Suprapubic skin (tissue), 4 donors: Measurements from ENCODE around the gene RIMBP2. TPM values are rescaled to one million over a fixed set of nuclear protein-coding genes. Genes with fewer than 3 reads are reported as not detected.

ENCODE experiments used
- DNase-seq, 2 donors: peaks; one replicate each; pipeline ENCODE4 v3.0.0-alpha.2; 2019; ENCODE audit warnings: low spot score in 2 of 2
- H3K27ac ChIP-seq: fragments of 200-600 bp; sonication (generic); one replicate; pipeline ENCODE4 v1.5.1; 2019
- H3K27me3 ChIP-seq: fragments of 200-600 bp; sonication (generic); one replicate; pipeline ENCODE4 v1.5.1; 2019
- H3K36me3 ChIP-seq: fragments of 200-600 bp; sonication (generic); one replicate; pipeline ENCODE4 v1.5.1; 2019
- H3K4me1 ChIP-seq: fragments of 200-600 bp; sonication (generic); one replicate; pipeline ENCODE4 v1.5.1; 2019
- H3K4me3 ChIP-seq: fragments of 200-600 bp; sonication (generic); one replicate; pipeline ENCODE4 v1.5.1; 2019; ENCODE audit warnings: mild to moderate bottlenecking
- H3K9me3 ChIP-seq: fragments of 200-600 bp; sonication (generic); one replicate; pipeline ENCODE4 v1.5.1; 2019
- EP300 ChIP-seq: sonication (generic); formaldehyde crosslinking; IDR thresholded peaks from one replicate; pipeline ENCODE4 v1.6.1; 2017; ENCODE audit warnings: antibody characterized with exemption
- POLR2A ChIP-seq, 2 donors: fragments of 450-650 bp; IDR thresholded peaks; one replicate each; pipeline ENCODE4 v1.6.1; 2017; ENCODE audit warnings: antibody characterized with exemption in 2 of 2, mild to moderate bottlenecking in 2 of 2, moderate library complexity in 2 of 2
- POLR2AphosphoS5 ChIP-seq, 3 donors: sonication (generic); formaldehyde crosslinking; IDR thresholded peaks; one replicate each; pipeline ENCODE4 v1.6.1; 2017; ENCODE audit warnings: antibody characterized with exemption in 3 of 3
- WGBS: methylation state at CpG from one replicate; pipeline ENCODE4 v1.1.5; 2018; 5-methylcytosine and 5-hydroxymethylcytosine counted together
- total RNA-seq, 4 donors: library from RNA; depleted of rRNA; stranded (reverse); fragments of >200 nt; gene quantifications; one replicate each; pipeline ENCODE4 v1.1.0, GENCODE V29; 2016
- TF ChIP-seq, protein P1 (sequence below), 2 donors: fragments of 200-600 bp in 1 of 2; fragments of 450-650 bp in 1 of 2; sonication (generic) in 1 of 2; IDR thresholded peaks; one replicate each; pipeline ENCODE4 v1.5.1; 2016 to 2019; ENCODE audit warnings: antibody characterized with exemption in 2 of 2, mild to moderate bottlenecking in 1 of 2, moderate library complexity in 1 of 2

The RIMBP2 gene
- total RNA-seq, 4 donors from 2014 or later: 2.1 to 21.8 (median 3.0) TPM

DNA sequence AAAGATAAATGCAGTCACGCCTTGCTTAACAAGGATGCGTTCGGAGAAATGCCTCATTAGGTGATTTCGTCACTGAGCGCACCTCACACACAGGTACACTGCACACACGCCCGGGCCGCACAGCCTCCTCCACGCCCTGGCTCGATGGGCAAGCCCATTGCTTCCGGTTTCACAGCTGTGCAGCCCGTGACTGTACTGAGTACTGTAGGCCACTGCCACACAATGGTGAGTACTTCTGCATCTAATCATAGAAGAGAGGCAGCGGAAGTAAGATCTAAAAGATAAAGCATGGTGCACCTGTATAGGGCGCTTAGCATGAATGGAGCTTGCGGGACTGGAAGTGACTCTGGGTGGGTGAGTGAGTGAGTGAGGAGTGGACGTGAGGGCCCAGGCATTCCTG is 4.3 kb downstream of the RIMBP2 start:
- WGBS: 82% methylated on average over 16 of the region's 16 CpGs
- DNase-seq: no peak
- TF ChIP-seq EP300 (no peak), POLR2AphosphoS5 (IDR thresholded peaks at IDR 0.05) (no peak), POLR2A (IDR thresholded peaks at IDR 0.05) (no peak)
- TF ChIP-seq, protein P1, sequence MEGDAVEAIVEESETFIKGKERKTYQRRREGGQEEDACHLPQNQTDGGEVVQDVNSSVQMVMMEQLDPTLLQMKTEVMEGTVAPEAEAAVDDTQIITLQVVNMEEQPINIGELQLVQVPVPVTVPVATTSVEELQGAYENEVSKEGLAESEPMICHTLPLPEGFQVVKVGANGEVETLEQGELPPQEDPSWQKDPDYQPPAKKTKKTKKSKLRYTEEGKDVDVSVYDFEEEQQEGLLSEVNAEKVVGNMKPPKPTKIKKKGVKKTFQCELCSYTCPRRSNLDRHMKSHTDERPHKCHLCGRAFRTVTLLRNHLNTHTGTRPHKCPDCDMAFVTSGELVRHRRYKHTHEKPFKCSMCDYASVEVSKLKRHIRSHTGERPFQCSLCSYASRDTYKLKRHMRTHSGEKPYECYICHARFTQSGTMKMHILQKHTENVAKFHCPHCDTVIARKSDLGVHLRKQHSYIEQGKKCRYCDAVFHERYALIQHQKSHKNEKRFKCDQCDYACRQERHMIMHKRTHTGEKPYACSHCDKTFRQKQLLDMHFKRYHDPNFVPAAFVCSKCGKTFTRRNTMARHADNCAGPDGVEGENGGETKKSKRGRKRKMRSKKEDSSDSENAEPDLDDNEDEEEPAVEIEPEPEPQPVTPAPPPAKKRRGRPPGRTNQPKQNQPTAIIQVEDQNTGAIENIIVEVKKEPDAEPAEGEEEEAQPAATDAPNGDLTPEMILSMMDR (IDR thresholded peaks at IDR 0.05): no peak
- no peak overlapping the region for H3K27ac ChIP-seq
- H3K9me3 ChIP-seq: no peaks in the 10 kb centered on the region
- no peak overlapping the region for H3K4me3 ChIP-seq
- H3K27me3 ChIP-seq: peaks cover 42% of the 10 kb centered on the region
- no peaks in the 10 kb centered on the region for H3K36me3 ChIP-seq
- H3K4me1 ChIP-seq: peaks cover 38% of the 10 kb centered on the region

DNA sequence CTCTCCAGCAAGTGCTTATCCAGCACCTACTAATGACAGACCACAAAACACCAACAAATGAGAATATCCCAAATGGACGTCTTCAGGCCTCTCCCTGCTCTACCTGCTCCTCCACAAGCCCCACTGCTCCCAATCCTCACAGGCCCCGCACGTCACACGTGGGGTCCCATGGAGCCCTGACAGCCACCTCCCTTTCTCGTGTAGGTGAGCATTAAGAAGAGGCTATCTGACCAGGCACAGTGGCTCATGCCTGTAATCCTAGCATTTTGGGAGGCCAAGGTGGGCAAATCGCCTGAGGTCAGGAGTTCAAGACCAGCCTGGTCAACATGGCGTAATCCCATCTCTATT is 5.4 kb downstream of the RIMBP2 start:
- Histone ChIP-seq H3K4me3 (no peak overlapping the region), H3K27ac (no peak overlapping the region), H3K4me1 (peaks cover 27% of the 10 kb centered on the region), H3K36me3 (no peaks in the 10 kb centered on the region), H3K9me3 (no peaks in the 10 kb centered on the region), H3K27me3 (peaks cover 39% of the 10 kb centered on the region)
- TF ChIP-seq POLR2AphosphoS5 (IDR thresholded peaks at IDR 0.05): no peak
- TF ChIP-seq, protein P1 (IDR thresholded peaks at IDR 0.05): no peak
- DNase-seq: no peak
- 77% methylated on average over 7 of the region's 7 CpGs for WGBS

DNA sequence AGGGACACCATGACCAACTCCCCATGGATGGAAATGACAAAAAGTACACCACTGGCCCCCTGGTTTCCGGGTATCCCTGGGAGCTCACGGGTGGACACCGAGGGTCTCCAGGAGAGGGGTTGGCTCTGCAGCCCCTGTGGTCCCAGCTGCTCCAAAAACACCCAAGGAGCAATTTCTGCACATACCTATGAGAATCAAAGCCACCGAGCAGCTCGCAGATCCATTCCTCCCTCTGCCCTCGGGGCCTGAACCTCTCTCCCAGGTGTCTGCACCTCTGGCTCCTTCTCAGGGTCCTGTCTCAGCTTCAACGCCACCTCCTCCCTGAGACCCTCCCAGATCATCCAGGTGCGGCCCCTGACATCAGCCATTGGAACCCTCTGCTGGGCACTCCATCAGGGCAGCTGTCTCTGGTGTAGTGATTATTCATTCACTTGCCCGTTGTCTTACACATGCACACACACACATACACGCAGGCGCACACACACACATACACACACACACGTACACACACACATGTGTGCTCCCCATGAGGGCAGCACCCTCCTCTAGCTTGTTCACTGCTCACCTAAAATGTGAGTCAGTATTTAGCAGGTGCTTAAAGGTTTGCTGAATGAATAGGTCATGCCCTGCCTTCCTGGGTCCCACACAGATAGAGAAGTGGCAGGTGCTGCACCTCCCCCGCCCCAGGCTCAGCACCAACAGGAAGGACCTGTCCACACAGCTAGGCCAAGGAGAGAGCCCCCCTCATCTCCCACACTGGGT is 5.9 kb downstream of the RIMBP2 start:
- 90% methylated on average over 13 of the region's 13 CpGs for WGBS
- Histone ChIP-seq H3K4me1 (peaks cover 22% of the 10 kb centered on the region), H3K27ac (no peak overlapping the region), H3K4me3 (no peak overlapping the region), H3K36me3 (no peaks in the 10 kb centered on the region), H3K27me3 (peaks cover 33% of the 10 kb centered on the region), H3K9me3 (no peaks in the 10 kb centered on the region)
- no peak for TF ChIP-seq POLR2AphosphoS5 (IDR thresholded peaks at IDR 0.05)
- TF ChIP-seq, protein P1 (IDR thresholded peaks at IDR 0.05): no peak
- TF ChIP-seq EP300: no peak
- no peak for TF ChIP-seq POLR2A (IDR thresholded peaks at IDR 0.05)
- peak in 1 of 2 donors; percentile 40 for DNase-seq

DNA sequence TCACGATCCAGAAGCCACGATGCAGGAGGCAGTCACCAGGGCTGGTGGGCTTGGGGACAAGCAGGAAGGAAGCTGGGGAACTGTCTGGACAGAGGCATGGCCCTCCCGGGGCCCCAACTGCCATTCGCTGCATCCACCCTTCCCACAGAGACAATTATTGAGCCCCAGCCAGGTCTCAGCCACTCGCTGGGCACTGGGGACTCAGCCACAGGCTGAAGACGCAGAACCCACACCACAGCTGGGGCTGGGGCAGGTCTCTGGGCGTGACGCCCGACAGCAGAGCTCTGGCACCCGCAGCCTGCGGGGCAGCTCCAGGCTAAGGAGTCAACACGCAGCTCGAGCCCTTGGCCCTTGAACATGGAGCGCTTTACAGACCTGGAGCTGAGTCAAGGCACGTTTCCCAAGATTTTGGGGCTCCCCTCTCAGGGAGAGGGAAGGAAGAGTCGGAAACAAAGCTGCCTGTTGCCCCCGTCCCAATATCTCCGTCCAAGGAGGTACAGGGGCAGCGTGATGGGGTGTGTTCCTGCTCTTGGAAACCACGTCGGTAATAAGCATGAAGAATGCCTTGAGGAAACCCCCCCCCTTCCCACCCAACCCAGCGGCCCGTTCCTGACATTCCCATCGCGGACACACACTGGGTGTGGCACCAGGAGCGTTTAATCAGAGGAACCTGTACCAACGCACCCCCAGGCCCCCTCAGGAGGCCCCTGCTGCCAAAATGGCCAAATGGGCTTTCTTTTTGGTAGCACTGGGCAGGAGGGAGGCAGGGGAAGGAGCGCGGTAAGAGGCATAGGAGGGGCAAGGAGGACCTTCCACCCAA is 6.7 kb downstream of the RIMBP2 start:
- peaks cover 25% of the 10 kb centered on the region for H3K27me3 ChIP-seq
- WGBS: 61% methylated on average over 19 of the region's 29 CpGs
- TF ChIP-seq EP300 (no peak), POLR2A (IDR thresholded peaks at IDR 0.05) (no peak)
- DNase-seq: no peak
- H3K27ac ChIP-seq: no peak overlapping the region
- no peaks in the 10 kb centered on the region for H3K9me3 ChIP-seq
- no peak overlapping the region for H3K4me3 ChIP-seq
- no peaks in the 10 kb centered on the region for H3K36me3 ChIP-seq
- peaks cover 14% of the 10 kb centered on the region for H3K4me1 ChIP-seq

DNA sequence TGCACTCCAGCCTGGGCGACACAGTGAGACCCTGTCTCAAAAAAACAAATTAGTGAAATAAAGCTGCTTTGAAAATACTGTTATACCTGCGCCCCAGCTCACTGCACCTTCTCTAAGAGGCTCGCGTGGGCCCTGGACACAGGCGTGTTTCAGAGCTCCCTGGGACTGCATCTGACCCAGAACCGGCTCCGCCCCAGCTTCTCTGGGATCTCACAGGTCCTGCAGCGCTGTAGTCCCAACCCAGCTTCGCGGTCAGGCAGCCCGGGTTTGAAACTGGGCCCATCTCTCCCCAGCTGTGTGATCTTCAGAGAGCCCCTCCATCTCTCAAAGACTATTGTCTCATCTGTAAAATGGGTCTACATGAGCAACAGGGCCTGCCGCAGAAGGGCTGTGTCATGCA is 7.5 kb downstream of the RIMBP2 start:
- WGBS: 94% methylated on average over 10 of the region's 12 CpGs
- TF ChIP-seq, protein P1 (IDR thresholded peaks at IDR 0.05): no peak
- TF ChIP-seq POLR2A (IDR thresholded peaks at IDR 0.05) (no peak), EP300 (no peak), POLR2AphosphoS5 (IDR thresholded peaks at IDR 0.05) (no peak)
- H3K27me3 ChIP-seq: peaks cover 18% of the 10 kb centered on the region

More for the DNA sequence above, 7.5 kb downstream of the RIMBP2 start:
- peak in 1 of 2 donors; percentile 60 for DNase-seq
- Histone ChIP-seq H3K9me3 (no peaks in the 10 kb centered on the region), H3K4me3 (no peak overlapping the region), H3K27ac (no peak overlapping the region), H3K4me1 (peaks cover 7% of the 10 kb centered on the region), H3K36me3 (no peaks in the 10 kb centered on the region)
